NAMALWA (cell line): ENCODE data around the gene HOXB3.

Source experiments
- DNase-seq: peaks from one replicate; pipeline ENCODE4 v3.0.0-alpha.2; 2015; ENCODE audit warnings: low spot score

Gene HOXB3

DNA sequence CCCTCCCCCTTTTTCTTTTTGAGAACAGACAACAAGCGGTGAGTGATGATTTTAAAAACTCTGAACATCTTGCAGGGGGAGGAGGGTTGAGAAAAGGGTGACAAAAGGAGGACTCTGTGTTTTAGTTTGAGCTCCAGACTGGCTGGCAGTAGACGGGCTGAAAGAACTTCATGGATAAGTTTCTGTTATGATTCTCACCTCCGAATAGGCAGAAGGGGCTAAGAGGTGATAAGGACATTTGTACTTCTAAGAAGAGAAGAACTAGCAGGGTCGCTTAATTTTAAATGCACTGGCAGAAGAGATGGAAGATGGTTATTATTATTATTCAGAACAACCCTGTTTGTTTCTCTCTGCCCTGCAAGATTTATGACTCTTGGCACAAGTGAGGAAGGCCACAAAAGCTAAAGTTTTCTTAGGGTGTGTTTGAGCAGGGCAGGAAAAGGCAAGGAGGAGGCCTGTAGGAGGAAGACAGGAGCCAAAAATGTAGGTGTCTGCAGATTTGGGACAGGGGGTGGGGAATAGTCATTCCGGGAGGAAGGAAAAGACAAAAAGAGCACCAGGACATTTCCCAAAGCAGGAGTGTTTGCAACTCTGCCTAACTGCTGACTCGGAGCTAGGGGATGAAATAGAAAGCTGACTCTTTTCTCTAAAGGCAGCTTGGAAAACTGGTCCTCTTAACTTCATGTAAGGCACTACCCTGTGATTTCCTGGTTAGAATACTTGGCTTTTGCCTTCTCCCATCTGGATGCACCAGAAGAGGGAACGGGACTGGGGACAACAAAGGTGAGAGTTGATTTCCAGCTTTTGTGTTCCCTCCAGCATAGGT is 33.3 kb downstream of the HOXB3 start:
- no peak for DNase-seq

DNA sequence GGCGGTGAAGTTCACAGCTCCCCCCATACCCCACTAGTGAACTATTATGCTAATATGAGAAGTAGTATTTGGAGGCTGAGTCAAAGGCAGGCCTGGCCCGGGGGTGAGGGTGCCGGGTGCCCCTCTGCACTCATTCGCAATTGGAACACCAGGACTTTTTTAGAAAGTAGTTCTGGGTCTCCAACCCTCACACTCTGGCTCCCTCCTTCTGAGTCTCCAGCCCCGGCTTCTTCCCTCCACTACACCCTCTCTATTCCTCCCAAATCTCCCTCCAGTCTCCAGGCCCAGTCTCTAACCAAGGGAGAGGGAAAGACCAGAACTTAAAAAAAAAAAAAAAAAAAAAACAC is 33.8 kb downstream of the HOXB3 start:
- no peak for DNase-seq

DNA sequence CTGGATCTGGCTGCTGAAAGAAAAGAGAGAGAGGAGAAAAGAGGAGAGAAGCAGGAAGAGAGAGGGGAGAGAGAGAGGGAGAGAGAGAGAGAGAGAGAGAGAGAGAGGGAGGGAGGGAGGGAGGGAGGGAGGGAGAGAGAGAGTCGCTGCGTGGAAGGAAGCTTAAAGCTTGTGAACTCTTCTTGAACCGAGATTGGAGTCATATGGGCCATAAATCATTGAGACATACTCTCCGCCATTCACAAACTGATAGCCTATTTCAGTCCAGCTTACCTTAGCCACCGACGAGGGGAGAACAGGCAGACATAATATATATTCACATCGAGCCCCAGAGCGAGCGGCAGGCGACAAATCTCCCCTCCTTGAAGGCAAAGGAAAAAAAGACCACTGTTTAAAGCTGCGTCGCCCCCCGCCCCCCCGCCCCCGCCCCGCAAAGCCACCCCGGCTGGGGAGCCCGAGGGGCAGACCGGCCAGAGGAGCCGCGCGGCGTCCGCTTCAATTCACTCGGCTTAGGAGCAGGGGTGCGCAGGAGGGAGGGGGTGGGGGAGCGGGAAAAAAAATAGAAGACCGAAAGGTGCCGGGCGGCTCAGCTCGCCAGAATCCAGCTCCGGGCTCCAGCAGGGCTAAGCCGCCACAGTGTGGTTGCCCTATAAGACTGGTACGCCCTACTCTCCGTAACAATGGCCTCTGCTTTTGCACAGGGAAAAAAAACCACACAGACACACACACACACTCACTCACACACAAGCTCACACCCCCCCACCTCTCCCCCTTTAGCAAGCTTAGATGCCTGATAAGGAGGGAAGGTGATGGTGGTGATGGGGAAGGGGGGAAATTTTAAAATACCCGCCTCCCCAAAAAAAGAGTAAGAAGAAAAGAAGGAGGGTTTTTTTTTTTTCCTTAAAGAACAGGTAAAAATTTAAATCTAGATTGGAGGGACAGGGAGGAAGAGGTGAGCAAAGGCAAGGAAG is 34.5 kb downstream of the HOXB3 start:
- no peak for DNase-seq

DNA sequence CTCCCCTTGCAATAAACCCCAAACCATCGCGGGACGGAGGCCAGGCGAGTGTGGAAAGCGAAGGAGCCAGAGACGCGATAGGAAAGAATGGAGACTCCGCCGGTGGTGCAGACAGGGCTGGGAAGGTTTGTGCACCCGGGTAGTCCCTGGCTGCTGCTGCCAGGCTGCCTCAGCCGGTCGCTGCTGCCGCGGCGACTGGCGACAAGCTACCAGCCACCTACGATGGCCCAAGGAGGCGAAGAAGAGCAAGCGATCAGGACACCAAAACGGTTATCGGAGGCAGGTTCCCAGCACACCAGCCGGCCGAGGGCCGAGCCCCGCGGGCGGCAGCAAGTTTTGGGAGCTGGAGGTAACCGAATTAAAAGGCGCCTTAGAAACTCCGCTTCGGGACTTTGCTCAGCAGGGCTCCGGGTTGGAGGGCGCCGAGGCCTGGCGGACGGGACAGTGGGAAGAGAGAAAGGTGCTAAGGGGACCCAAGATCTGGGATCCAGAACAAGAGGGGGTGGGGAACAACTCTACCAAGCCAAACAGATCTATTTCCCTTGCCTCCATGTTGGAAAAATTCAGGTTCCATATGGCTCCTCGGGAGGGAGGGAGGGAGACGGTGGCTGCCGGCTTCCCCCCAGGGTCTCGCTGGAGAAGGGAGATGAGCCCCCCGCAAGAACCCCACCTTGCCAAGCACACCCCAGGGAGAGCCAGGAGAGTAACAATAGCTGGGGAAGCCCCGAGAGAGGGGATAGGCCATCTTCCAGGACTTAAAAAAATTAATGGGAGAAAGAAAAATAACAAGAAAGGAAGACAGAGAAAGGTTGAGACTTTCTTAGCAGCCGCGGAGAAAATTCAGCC is 35.4 kb downstream of the HOXB3 start:
- DNase-seq: no peak

DNA sequence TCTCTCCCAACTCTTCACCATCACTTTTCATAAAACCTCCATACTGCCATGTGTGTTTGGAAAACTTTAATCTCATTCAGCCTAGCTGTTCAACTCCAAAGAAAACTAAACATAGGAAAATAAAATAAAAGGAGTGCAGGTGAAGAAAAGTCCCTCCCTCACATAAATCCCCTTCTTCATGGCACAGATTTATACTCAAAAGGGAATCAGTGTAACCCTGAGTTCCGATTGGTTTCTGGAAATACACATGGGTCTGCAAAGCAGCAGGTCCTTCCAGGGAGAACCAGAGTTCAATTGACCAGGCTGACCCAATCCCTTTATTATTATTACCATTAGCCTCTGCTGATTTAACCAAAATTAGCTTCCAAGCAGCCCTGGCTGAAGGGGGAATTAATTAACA is 36.2 kb downstream of the HOXB3 start:
- no peak for DNase-seq

DNA sequence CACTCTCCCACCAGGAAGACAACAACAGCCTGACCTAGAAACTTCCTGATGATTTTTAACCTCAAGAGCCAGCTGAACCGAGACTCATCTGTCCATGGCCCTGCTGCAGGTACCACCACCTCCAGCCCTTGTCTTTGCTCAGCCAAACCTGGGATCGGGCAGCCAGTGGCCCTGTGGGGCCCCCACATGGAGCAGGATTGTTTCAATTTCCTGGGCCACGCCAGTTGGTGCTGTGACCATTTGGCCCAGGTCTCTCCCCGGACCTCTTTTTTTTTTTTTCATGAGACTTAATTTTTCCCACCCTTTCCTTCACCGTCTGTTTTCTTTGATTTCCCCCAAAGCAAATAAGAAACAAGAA is 36.9 kb downstream of the HOXB3 start:
- DNase-seq: no peak

DNA sequence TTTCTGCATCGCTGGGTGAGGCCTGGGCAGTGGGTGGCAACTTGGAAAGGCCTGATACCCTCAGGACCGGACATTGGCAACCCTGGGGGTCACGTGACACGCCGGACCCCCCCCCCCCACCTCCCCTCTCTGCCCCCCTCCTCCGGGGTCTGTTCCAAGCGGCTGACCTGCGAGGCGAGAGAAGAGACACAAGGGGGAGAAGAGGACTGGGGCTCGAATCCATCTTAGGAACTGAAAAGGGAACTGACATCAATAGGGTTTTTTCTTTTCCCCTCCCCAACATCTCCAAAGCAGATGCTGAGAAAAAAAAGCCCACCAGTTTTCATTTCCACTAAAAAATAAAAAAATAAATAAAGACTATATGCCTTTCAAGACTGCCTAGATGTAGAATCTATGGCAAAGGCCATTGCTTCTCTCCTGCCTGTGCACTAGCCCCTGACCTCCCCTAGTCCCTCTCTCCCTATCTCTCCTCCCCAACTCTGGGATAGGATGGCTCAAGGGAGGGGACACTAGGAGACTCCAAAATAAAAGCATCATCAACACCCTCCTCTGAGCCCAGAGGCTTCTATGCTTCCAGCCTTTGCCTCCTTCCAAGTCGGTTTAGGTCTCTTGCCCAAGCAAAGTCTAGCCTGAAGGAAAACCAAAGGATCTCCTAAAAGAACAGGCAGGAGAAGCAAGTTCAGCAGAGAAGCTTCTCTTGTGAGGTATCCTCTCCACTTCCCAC is 37.4 kb downstream of the HOXB3 start:
- no peak for DNase-seq

DNA sequence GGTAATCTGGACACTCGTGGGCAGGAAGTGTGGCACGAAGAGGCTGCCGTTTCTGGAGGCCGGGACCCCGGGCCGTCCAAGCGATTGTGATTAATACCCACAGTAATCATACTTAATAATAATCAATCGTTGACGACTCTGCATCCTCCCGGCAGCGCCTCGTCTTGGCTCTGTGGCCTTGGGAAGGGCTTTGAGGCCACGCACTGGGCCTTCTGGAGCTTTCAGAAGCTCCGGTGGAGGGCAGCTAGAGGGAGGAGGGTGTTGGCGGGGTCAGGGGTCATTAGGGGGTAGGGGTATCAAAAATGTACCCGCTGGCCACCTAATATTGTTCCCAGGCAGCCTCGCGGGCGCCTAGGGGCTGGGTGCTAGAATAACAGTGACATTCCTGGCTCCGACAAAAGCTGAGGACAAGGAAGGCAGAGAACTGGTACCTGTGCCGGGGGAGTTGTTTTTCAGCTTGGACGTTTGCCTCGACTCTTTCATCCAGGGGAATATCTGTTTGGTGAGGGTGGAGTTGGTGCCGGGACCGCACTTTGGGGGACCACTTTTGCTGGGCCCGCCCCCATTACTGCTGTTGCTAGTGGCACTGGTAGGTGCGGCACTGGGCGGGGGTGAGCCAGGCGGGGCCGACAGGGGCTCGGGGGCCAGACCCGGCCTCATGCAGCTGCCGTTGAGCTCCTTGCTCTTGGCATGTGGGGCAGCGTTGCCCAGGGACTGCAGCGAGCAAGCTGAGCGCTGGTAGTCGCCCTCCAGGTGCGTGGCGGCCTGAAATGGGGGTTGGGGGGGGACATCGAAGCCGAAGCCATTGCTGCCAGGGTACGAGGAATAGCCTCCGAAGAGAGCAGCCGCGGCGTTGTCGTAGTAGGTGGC is 38.2 kb downstream of the HOXB3 start:
- no peak for DNase-seq

DNA sequence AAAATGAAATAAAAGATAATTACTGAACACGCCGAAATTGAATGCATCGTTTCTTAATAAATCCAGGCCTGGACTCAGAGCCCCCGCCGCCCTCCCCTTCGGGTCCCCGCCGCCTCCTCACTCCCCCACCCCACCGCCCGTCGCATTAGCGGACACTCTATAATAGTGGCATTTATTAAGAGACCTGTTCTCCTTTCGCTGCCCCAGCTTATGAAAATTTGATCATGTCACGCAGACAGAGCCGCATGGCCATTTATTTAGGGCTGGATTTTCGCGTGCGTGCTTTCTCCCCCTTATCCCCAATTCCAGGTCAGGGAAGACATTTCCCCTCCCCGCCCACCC is 38.9 kb downstream of the HOXB3 start:
- no peak for DNase-seq

DNA sequence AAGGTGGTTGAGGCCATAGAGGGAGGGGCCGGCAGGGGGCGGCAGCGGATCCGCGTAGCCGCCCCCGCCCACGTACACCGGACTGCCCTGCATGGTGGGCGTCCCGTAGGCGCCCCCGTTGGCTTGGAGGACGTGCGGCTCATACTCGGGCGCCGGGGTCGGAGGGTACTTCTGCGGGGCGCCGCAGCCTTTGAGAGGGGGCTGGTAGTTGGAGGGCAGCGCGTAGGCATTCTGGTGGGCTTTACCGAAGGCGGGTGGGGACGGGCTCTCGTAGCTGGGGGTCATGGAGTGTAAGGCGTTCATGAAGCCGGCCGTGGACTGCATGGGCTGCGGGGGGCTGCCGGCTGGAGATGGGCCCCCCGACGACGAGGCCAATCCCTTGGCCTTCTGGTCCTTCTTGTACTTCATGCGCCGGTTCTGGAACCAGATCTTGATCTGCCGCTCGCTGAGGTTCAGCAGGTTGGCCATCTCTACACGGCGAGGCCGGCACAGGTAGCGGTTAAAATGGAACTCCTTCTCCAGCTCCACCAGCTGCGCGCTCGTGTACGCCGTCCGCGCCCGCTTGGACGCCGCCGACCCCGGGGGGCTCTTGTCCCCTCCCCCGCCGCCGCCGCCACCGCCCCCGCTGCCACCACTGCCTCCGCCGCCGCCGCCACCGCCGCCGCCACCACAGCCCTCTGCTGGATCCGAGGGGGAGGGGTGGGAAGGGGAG is 39.4 kb downstream of the HOXB3 start:
- DNase-seq: no peak

DNA sequence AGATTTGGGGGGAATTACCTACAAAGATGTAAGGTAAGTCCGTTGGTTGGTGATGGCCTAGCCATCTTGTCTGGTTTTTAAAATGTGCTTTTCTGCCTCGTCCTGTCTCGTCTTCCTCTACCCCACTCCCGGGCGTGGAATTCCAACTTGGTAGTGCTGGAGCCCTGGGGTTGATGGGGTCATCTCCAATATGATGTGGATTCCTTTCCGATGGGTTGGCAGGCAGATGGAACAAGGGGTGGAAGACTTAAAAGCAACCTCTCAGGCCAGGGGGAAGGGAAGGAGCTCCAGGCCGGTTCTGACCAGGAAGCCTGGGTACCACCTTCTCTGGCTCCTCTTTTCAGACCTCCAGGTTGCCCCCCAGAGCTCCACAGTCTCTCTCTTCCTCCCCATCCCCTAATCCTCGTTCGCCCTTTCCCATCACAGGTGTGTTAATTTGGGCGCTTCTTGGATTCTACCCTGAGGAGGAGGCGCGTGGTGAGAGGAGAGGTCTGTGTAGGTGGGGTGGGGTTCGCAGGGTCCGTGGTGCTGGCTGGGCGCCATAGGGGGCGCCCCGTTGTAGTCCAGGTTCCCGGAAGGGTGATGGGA is 40.0 kb downstream of the HOXB3 start:
- DNase-seq: no peak

DNA sequence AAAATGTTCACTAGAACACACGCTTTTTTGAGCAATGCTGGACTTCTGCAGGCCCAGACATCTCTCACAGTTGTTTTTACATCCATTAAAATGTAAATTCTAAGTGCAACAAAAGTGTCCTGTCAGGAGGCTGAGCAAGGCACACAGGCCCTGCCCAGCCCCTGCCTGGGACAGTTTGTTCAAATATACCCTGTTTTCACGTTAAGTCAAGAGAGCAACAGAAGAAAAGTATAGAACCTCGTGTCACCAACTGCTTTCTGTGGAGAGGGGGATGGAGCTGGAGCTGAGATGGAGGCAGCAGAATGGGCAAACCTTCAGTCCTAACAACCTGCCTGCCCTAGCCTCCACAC is 40.8 kb downstream of the HOXB3 start:
- no peak for DNase-seq

DNA sequence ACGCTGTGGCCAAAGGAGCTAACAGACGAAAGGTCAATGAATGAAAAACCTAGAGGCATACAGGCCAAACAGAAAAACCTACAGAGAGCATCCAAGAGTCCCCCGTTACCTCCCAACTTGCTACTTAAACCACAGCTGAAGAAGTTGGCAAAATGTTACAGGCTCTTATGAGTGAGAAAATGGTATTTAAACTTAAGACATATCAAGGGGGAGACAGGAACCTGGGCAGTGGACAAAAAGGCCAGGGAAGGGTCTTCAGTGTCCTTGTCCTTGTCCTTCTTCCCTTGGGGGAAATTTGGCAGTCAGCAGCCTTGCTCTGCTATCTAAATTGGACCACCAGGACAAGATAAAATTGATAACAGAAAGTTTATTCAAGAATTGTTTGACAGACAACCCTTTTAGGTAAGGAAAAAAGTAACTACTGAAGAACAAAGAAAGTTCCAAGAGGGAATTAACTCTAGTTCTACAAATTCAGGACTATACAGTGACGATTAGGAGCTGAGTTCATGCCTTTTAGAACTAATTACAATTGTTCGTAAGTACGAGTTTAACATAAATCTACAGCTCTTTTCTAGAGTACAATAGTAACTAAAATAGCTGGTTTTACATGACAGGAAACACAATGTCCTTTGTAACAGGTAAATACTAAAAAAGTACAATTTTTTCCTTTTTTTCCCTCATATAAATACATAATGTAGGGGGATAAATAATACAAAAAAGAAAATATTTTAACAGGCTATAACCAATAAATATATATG is 41.3 kb downstream of the HOXB3 start:
- no peak for DNase-seq

DNA sequence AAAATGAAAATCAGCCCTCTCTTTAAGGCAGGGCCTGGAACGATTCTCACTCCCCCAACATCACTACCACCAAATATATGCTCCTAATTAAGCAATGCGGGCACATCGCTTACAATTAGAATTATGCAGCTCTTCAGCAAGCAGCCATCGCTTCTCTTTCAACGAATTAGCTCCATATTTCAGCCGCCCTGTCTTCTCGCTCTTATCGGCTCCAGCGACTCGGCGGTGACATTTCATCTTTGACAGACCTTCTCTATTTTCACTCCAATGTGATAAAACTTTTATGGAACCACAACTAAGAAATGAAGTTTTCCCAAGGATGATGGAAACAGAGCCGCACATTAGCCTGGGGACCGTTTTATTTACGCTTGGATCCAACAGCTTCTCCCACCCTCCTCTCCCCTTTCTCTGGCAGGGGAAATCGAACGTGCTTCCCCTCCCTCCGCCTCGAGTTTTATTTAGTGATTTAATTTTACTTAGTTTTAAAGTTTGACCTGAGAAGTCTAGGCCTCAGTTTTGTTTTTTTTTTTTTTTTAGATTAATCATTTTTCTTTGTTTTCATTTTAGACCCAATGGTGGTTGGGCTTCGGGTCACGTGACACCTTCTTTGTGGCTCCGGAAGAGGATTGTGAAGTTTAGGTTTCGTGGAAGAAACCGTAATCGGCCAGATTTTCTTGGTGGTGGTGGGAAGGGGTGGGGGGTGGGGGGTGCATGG is 42.1 kb downstream of the HOXB3 start:
- no peak for DNase-seq

DNA sequence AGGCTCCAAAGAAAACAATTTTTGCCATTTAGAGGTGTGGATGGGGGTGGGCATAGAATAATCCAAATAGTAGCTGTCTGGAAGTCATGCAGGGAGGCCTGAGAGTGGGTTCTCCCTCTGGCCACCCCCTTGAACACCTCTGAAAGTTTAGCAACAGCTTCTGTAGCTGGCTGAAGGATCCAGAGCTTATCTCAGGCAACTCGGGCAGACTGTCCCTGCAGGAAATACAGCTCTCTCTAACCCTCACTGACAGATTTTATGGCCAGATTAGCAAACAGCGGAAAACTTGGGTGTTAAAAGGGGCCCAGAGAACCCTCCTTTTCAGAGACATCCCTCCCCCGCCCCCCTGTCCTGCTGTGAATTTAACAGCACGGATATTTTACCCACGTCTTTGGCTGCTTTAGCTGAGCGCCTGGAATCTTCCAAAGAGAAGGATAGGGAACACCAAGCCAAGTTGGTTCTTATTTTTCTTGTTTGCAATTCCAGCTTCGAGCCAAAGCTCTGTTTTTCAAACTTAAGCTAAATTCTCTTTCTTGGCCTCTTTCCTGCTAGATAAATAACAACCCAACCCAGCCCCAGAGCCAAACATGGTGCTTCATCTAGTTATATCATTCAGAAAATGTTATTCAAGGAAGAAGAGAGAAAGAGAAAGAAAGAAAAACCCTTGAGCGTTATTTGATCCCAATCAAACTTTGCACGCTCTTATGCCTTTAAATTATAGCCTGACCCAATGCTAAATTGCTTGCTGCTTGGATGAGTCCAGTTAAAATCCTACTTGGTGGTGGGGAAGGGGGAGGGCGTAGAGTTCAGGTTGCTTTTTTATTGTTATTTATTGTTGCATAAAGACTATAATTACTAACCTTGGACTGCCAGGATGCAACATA is 42.9 kb downstream of the HOXB3 start:
- no peak for DNase-seq

DNA sequence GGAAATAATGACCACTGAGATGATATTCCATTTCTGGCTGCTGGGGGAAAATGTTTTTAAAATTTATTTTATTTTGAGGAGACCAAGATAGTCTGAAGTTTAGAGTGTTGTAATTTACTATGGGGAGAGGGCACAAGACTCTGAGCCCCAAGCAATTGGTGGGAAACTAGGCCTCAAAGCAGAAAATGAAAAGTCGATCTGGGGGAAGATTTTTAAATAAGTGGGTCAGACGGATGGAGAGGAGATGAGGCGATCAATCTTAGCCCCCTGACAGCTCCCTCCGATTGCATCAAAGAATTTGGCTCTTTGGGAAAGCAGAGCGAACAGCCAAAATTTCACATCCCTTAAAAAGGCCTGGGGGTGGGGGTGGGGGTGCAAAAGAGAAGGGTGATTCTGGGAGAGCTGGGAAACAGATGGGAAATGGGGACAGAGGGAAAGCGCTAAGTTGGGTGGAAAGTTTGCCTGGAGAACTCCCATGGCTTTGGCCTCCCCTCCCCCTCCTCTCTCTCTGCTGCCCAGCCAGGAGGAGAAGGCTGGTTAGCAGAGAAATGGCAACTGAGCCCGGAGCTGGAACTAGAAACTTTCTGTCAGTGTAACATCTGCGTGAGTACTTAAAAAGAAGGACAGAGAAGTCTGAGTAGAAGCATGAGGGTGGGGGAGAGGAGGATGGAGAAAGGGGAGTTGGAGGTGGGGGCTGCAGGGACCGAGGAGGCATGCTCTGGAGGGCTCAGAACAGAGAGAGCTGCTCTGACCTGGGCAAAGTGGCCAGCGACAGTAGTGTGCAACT is 43.7 kb downstream of the HOXB3 start:
- no peak for DNase-seq

DNA sequence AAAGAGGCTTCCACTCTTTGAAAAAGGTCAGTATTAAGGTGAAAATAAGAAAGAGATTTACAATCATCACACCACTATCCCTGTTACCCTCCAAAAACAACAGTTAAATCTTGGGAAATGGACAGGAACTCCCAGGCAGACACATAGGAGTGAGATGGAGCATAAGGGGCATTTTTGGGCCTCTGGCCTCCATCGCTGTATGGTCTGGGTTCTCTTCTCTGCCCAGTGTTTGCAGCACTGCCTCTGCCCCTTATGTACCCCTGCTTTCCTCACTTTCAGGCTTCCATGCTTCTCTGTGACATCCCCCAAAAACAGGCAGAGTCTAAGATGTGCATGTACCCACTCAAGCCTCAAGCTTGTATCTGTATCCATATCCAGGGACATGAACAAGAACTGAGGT is 44.5 kb downstream of the HOXB3 start:
- no peak for DNase-seq
